Ascending aorta (tissue), 2 donors: ENCODE measurements around the gene SLC35F3. TPM values are rescaled to one million over a fixed set of nuclear protein-coding genes. Genes with fewer than 3 reads are reported as not detected.

Experiments used
- DNase-seq, 2 donors: peaks; one replicate each; pipeline ENCODE4 v3.0.0-alpha.2; 2019; ENCODE audit warnings: low spot score in 2 of 2
- H3K27ac ChIP-seq, 2 donors: fragments of 200-600 bp; sonication (generic); one replicate each; pipeline ENCODE4 v1.5.1; 2016 to 2017; ENCODE audit warnings: mild to moderate bottlenecking in 1 of 2
- H3K27me3 ChIP-seq: fragments of 200-600 bp; sonication (generic); one replicate; pipeline ENCODE4 v1.5.1; 2017
- H3K36me3 ChIP-seq, 2 donors: fragments of 200-600 bp; sonication (generic); one replicate each; pipeline ENCODE4 v1.5.1; 2016
- H3K4me1 ChIP-seq, 2 donors: fragments of 200-600 bp; sonication (generic); one replicate each; pipeline ENCODE4 v1.5.1; 2016 to 2017; ENCODE audit warnings: mild to moderate bottlenecking in 1 of 2
- H3K4me3 ChIP-seq, 2 donors: fragments of 200-600 bp; sonication (generic); one replicate each; pipeline ENCODE4 v1.5.1; 2016 to 2017; ENCODE audit warnings: mild to moderate bottlenecking in 1 of 2
- H3K9me3 ChIP-seq, 2 donors: fragments of 200-600 bp; sonication (generic); one replicate each; pipeline ENCODE4 v1.5.1; 2016
- intact Hi-C: fragments of 100-400 bp; cut with DNase I; formaldehyde crosslinking; loops from one replicate; pipeline ENCODE4 v1.15.1; 2023
- total RNA-seq: library from RNA; depleted of rRNA; stranded (reverse); fragments of >200 nt; gene quantifications from one replicate; pipeline ENCODE4 v1.1.0, GENCODE V29; 2016
- TF ChIP-seq, protein P1 (sequence below), 3 experiments: fragments of 200-600 bp in 2 of 3; fragments of 450-650 bp in 1 of 3; sonication (generic) in 2 of 3; IDR thresholded peaks; one replicate each; pipeline ENCODE4 v1.5.1; 2016 to 2019; ENCODE audit warnings: antibody characterized with exemption in 3 of 3, mild to moderate bottlenecking in 1 of 3, moderate library complexity in 1 of 3

SLC35F3 gene
- total RNA-seq, 1 donor from 2014 or later, result 1.4 TPM

DNA sequence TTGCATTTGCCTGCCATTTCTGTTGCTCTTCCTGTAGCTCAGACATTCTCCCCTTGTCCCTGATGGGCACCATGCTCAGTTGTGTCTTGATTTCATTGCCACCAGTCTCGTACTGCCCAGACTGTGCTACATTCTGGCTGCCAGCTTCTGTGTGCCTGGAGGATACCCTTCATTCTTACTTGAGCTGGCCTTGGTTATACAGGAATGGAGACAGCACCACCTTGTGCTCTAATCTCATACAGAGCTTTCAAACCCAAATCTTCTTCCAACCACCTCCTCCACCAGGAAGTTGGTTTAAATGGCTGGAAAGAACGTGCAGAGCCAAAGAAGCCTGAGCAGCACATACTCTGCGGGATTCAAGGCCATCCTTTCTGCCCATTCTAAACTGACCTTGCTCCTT is 165.3 kb downstream of the SLC35F3 start:
- intact Hi-C loops, result loop anchor here (5.0 kb wide), 1 partner anchor 672 kb away; no protein-coding TSS in a partner anchor
- no peaks in the 10 kb centered on the region for H3K4me1 ChIP-seq
- TF ChIP-seq, protein P1, sequence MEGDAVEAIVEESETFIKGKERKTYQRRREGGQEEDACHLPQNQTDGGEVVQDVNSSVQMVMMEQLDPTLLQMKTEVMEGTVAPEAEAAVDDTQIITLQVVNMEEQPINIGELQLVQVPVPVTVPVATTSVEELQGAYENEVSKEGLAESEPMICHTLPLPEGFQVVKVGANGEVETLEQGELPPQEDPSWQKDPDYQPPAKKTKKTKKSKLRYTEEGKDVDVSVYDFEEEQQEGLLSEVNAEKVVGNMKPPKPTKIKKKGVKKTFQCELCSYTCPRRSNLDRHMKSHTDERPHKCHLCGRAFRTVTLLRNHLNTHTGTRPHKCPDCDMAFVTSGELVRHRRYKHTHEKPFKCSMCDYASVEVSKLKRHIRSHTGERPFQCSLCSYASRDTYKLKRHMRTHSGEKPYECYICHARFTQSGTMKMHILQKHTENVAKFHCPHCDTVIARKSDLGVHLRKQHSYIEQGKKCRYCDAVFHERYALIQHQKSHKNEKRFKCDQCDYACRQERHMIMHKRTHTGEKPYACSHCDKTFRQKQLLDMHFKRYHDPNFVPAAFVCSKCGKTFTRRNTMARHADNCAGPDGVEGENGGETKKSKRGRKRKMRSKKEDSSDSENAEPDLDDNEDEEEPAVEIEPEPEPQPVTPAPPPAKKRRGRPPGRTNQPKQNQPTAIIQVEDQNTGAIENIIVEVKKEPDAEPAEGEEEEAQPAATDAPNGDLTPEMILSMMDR (IDR thresholded peaks at IDR 0.05), result no peak

DNA sequence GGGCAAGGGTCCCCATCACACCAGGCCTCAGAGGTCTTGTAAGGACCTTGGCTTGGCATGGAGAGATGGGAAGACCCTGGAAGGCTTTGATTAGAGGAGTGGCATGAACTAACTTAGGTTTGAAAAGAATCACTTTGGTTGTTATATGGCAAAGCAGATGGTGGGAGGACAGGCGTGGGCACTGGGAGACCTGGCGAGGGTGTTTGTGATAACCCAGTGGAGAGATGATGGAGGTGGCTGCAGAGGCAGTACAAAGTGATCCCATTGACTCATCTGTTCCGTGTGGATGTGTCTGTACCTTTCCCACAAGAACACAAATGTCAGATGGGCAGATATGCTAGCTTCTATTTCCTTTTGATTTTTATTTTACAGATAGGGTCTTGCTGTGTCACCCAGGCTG is 168.3 kb downstream of the SLC35F3 start:
- Histone ChIP-seq H3K27ac (no peak overlapping the region), H3K4me3 (no peak overlapping the region), H3K36me3 (no peaks in the 10 kb centered on the region), H3K27me3 (no peaks in the 10 kb centered on the region), H3K4me1 (no peaks in the 10 kb centered on the region), H3K9me3 (no peaks in the 10 kb centered on the region)
- TF ChIP-seq, protein P1 (IDR thresholded peaks at IDR 0.05), result no peak
- DNase-seq, result no peak
- intact Hi-C loops, result no loop called here

More for the DNA sequence above, 165.3 kb downstream of the SLC35F3 start:
- Histone ChIP-seq H3K27me3 (no peaks in the 10 kb centered on the region), H3K4me3 (no peak overlapping the region), H3K27ac (no peak overlapping the region), H3K9me3 (no peaks in the 10 kb centered on the region), H3K36me3 (no peaks in the 10 kb centered on the region)
- no peak for DNase-seq

DNA sequence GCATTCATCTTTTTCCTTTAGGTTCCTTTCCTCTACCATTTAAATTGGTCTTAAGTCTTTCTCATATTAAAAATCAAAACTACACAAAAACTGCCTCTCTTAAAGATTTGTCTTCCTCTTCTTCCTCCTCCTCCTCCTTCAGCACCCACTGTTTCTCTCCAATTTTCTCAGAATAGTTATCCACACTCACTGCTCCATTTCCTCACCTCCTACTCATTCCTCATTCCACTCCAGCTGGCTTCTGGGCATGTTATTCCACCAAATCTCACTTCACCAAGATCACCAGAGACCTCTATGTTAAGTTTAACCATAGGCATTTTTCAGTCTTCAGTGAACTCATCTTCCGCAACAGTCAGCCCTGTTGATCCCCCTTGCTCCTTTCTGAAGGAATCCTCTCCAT is 173.7 kb downstream of the SLC35F3 start:
- no peak for DNase-seq
- no peaks in the 10 kb centered on the region for H3K9me3 ChIP-seq
- H3K4me1 ChIP-seq, result no peaks in the 10 kb centered on the region
- H3K4me3 ChIP-seq, result no peak overlapping the region
- intact Hi-C loops, result no loop called here
- no peaks in the 10 kb centered on the region for H3K36me3 ChIP-seq
- H3K27ac ChIP-seq, result no peak overlapping the region
- TF ChIP-seq, protein P1 (IDR thresholded peaks at IDR 0.05), result no peak
- H3K27me3 ChIP-seq, result no peaks in the 10 kb centered on the region

DNA sequence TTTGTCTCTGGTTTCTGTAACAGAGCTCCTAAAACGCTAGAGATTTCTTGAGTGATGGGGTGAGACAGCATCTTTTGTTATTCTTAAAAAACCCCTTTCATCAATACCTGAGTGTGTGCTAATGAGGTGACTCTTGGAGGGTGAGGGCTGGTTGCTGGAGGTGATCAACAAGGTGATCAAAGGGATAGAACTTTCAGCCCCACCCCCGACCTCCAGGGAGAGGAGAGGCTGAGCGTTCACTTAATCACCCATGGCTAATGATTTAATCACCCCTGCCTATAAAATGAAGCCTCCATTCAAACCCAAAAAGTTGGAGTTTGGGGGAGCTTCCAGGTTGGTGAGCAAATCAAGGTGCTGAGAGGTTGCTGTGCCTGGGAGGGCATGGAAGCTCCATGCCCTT is 175.4 kb downstream of the SLC35F3 start:
- TF ChIP-seq, protein P1 (IDR thresholded peaks at IDR 0.05), result no peak
- no peaks in the 10 kb centered on the region for H3K36me3 ChIP-seq
- H3K27me3 ChIP-seq, result no peaks in the 10 kb centered on the region
- H3K9me3 ChIP-seq, result no peaks in the 10 kb centered on the region
- H3K4me1 ChIP-seq, result no peaks in the 10 kb centered on the region
- intact Hi-C loops, result no loop called here
- no peak overlapping the region for H3K27ac ChIP-seq
- H3K4me3 ChIP-seq, result no peak overlapping the region
- DNase-seq, result no peak

DNA sequence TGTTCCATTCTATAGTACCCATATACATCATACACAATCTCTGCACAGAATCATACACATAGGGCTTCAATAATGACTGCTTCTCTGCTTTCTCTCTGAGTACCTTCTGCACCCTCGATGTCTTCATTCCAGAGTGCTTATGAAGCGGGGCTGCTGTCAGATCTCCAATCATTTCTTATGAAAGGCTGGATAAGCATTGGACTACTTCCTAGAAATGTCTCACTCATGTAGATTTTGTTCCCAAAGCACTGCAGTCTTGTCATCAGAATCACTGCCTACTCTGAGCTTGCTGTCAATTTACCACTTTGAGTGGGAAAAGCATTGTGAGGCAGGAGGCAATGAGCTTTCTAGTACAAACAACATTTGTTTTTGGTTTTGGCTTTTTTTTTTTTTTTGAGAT is 179.0 kb downstream of the SLC35F3 start:
- no peak overlapping the region for H3K4me3 ChIP-seq
- H3K36me3 ChIP-seq, result no peaks in the 10 kb centered on the region
- no peak for DNase-seq
- intact Hi-C loops, result no loop called here
- no peaks in the 10 kb centered on the region for H3K27me3 ChIP-seq
- H3K27ac ChIP-seq, result peak overlapping the region; percentile 10 to 37
- no peaks in the 10 kb centered on the region for H3K4me1 ChIP-seq
- TF ChIP-seq, protein P1 (IDR thresholded peaks at IDR 0.05), result no peak
- H3K9me3 ChIP-seq, result no peaks in the 10 kb centered on the region

DNA sequence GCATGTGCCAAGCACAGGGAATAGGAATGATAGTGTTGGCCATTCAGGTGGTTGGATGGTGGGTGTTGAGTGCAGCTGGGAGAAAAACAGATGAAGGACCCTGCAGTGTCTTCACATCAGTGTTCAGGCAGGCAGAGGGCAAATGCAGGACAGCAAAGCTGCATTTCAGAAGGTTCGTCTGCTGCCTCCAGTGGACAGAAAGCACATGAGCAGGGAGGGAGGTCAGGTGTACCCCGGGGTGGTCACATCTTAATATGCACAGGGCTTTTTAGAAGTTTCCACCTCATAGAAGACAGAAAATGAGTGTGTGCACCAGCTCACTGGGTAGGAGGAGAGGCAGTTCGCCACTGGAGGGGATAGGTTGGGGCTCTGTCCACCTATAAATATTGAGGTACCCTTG is 184.9 kb downstream of the SLC35F3 start:
- DNase-seq, result no peak
- Histone ChIP-seq H3K27me3 (no peaks in the 10 kb centered on the region), H3K4me3 (no peak overlapping the region), H3K9me3 (no peaks in the 10 kb centered on the region), H3K36me3 (no peaks in the 10 kb centered on the region), H3K27ac (no peak overlapping the region), H3K4me1 (peaks cover 4 to 11% of the 10 kb centered on the region in 2 donors)
- intact Hi-C loops, result no loop called here
- TF ChIP-seq, protein P1 (IDR thresholded peaks at IDR 0.05), result no peak
